ENCODE measurements around the gene BZW1. TPM values are rescaled to one million over a fixed set of nuclear protein-coding genes. Genes with fewer than 3 reads are reported as not detected.

Gene BZW1
- total and polyA plus RNA-seq, 7 experiments from 2014 or later, result 127 to 246 (median 162) TPM

DNA sequence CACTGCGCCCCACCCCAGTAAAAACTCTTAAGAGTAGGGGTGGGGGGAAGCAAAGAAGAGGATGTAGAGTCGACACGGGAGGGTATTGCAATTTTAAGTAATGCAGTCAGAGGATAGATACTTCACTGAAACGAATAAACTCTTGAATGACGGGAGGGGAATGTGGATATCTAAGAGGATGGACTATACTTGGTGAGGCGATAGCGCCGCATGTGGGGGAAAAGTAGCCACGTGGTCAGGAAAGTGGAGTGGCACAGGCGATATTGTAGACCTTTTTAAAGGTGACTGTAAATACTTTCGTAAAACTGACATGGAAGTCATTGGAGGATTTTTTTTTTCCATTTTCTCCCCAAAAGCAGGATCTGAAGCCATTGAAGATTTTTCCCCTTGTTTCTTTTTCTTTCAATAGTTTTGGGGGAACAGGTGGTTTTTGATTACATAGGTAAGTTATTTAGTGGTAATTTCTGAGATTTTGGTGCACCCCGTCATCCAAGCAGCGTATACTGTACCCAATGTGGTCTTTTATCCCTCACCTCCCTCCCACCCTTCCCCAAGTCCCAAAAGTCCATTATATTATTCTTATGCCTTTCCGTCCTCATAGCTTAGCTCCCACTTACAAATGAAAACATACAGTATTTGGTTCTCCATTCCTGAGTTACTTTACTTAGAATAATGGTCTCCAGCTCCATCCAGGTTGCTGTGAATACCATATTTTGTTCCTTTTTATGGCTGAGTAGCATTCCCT lies 39.0 kb downstream of the BZW1 start:
- intact Hi-C loops (cut with micrococcal nuclease), result no loop called here
- POLR2A ChIA-PET, result interaction anchor here (0.6 to 3.6 kb wide), 7 partner anchors 8 to 471 kb away, joined by 3 to 25 read pairs (median 5); partner anchors contain the start of genes BZW1 and CLK1
- Histone ChIP-seq H3K27me3 (ENCODE audit: control insufficient read depth in 2 of 2, insufficient read depth in 2 of 2, low read length in 2 of 2) (no peaks in the 10 kb centered on the region), H3K4me1 (ENCODE audit: control insufficient read depth in 2 of 2, insufficient read depth in 2 of 2, low read length in 2 of 2) (no peaks in the 10 kb centered on the region), H3K4me3 (ENCODE audit: low read length) (no peak overlapping the region), H3K36me3 (ENCODE audit: control insufficient read depth in 2 of 3, insufficient read depth in 3 of 3, low read length in 3 of 3) (peaks cover 24 to 54% (median 30%) of the 10 kb centered on the region in 3 experiments), H3K27ac (ENCODE audit: low read depth, low read length) (no peak overlapping the region), H3K9me3 (ENCODE audit: control insufficient read depth in 2 of 3, low read length in 3 of 3) (no peaks in the 10 kb centered on the region)
- Mint-ChIP-seq H3K9me3 (peaks cover 0 to 2% (median 0%) of the 10 kb centered on the region in 11 donors), H3K4me3 (peak overlapping the region in 2 of 10 donors; percentile 7 to 38), H3K27ac (peak overlapping the region in 6 of 9 donors; percentile 34 to 88 (median 64)), H3K36me3 (peaks cover 8 to 41% (median 39%) of the 10 kb centered on the region in 5 donors), H3K27me3 (no peaks in the 10 kb centered on the region), H3K4me1 (peaks cover 3 to 24% (median 6%) of the 10 kb centered on the region in 7 donors)
- no peak for DNase-seq
- CTCF ChIA-PET, result no interaction called here
- peak; percentile 12 for ATAC-seq

DNA sequence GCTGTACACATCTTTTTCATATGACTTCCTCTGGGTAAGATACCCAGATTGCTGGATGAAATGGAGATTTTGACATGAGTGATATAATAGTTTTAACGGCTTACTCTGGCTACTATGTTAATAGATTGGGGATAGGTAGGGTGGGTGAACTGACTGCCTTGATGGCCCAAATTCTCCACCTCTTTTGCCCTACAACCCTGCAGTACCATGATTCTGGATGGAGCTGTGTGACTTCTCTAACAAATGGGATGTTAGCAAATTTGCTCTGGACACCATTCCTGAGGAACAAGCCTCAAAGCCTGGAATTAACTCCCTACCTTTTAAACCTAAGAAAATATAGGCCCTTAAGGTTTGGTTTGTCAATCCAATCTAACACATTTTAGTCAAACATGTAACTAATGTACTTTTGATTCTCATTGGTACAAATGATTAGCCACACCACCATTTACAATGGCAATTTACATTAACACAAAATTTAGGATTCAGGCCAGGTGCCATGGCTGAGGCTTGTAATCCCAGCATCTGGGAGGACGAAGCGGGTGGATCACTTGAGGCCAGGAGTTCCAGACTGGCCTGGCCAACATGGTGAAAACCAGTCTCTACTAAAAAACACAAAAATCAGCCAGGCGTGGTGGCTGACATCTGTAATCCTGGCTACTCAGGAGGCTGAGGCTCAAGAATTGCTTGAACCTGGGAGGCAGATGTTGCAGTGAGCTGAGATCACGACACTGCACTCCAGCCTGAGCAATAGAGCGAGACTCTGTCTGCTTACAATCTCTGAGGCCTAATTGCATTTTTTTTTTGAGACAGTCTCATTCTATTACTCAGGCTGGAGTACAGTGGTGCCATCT lies 39.9 kb downstream of the BZW1 start:
- DNase-seq (no peak), ATAC-seq (peak; percentile 17)
- Mint-ChIP-seq H3K27me3 (no peaks in the 10 kb centered on the region), H3K36me3 (peaks cover 8 to 44% (median 43%) of the 10 kb centered on the region in 5 donors), H3K4me3 (peak overlapping the region in 3 of 10 donors; percentile 7 to 48 (median 23)), H3K9me3 (peaks cover 0 to 2% (median 0%) of the 10 kb centered on the region in 11 donors), H3K27ac (peak overlapping the region in 5 of 9 donors; percentile 34 to 88 (median 68)), H3K4me1 (peaks cover 3 to 29% (median 11%) of the 10 kb centered on the region in 7 donors)
- no peaks in the 10 kb centered on the region for H3K9me3 ChIP-seq (ENCODE audit: control insufficient read depth in 2 of 3, low read length in 3 of 3)
- ChIA-PET POLR2A (interaction anchor here (0.6 to 5.7 kb wide), 4 partner anchors 10 to 472 kb away, joined by 3 to 37 read pairs (median 4); partner anchors contain the start of gene CLK1), CTCF (no interaction called here)
- no peak overlapping the region for H3K4me3 ChIP-seq (ENCODE audit: low read length)
- intact Hi-C loops (cut with micrococcal nuclease), result no loop called here
- H3K27ac ChIP-seq (ENCODE audit: low read depth, low read length), result no peak overlapping the region
- H3K27me3 ChIP-seq (ENCODE audit: control insufficient read depth in 2 of 2, insufficient read depth in 2 of 2, low read length in 2 of 2), result no peaks in the 10 kb centered on the region
- peaks cover 29 to 63% (median 32%) of the 10 kb centered on the region in 3 experiments for H3K36me3 ChIP-seq (ENCODE audit: control insufficient read depth in 2 of 3, insufficient read depth in 3 of 3, low read length in 3 of 3)
- peaks cover 0 to 4% of the 10 kb centered on the region in 2 donors for H3K4me1 ChIP-seq (ENCODE audit: control insufficient read depth in 2 of 2, insufficient read depth in 2 of 2, low read length in 2 of 2)

DNA sequence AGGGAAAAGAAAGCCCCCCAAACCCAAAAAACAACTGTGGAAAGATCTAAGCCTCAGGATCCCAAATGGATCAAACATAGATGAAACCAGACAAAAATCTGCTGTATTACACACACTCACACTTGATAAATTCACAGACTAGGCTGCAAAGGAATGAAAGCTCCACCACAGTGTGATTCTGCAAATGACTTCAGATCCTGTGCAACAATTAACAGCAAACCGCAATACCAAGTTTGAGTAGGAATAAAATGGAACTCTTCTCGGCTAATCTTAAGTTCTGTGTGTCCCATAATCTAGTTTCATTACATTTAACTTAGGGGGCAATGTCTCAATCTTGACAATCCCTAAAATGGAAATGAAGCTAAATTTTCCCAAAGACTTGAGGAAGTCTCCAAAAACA lies 40.9 kb downstream of the BZW1 start:
- no peak overlapping the region for H3K4me3 Mint-ChIP-seq
- intact Hi-C loops (cut with micrococcal nuclease), result loop anchor here in 1 of 2 donors (1.0 kb wide), 1 partner anchor 9 kb away; no protein-coding TSS in a partner anchor

DNA sequence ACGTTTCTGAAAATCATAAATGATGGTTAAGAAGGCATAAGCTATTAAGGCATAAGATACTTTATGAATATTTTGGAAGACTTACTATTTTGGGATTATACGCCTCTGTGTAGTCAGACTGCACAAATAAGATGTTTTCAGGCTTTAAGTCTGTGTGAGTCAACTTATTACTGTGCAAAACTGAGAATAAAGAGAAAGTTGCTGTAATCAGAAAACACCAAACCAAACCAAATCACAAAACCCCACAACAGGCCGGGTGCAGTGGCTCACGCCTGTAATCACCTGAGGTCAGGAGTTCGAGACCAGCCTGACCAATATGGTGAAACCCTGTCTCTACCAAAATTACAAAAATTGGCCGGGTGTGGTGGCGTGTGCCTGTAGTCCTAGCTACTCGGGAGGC lies 45.1 kb downstream of the BZW1 start:
- CTCF ChIA-PET, result no interaction called here
- Mint-ChIP-seq H3K9me3 (peaks cover 0 to 8% (median 0%) of the 10 kb centered on the region in 11 donors), H3K27ac (peak overlapping the region in 8 of 9 donors; percentile 39 to 85 (median 68)), H3K4me3 (peak overlapping the region in 4 of 10 donors; percentile 14 to 95 (median 58)), H3K4me1 (peaks cover 26 to 68% (median 54%) of the 10 kb centered on the region in 7 donors), H3K27me3 (no peaks in the 10 kb centered on the region), H3K36me3 (peaks cover 29 to 72% (median 69%) of the 10 kb centered on the region in 5 donors)
- Histone ChIP-seq H3K27ac (ENCODE audit: low read depth, low read length) (no peak overlapping the region), H3K9me3 (ENCODE audit: control insufficient read depth in 2 of 3, low read length in 3 of 3) (no peaks in the 10 kb centered on the region), H3K4me1 (ENCODE audit: control insufficient read depth in 2 of 2, insufficient read depth in 2 of 2, low read length in 2 of 2) (peaks cover 25 to 35% of the 10 kb centered on the region in 2 donors), H3K27me3 (ENCODE audit: control insufficient read depth in 2 of 2, insufficient read depth in 2 of 2, low read length in 2 of 2) (no peaks in the 10 kb centered on the region), H3K36me3 (ENCODE audit: control insufficient read depth in 2 of 3, insufficient read depth in 3 of 3, low read length in 3 of 3) (peaks cover 54 to 91% (median 73%) of the 10 kb centered on the region in 3 experiments), H3K4me3 (ENCODE audit: low read length) (no peak overlapping the region)
- intact Hi-C loops (cut with micrococcal nuclease), result no loop called here
- no peak for ATAC-seq
- DNase-seq, result no peak
- POLR2A ChIA-PET, result interaction anchor here (0.7 to 5.7 kb wide), 5 partner anchors 7 to 144 kb away, joined by 3 to 37 read pairs (median 4); partner anchors contain the start of gene CLK1

More for the DNA sequence above, 40.9 kb downstream of the BZW1 start:
- DNase-seq, result no peak
- Mint-ChIP-seq H3K4me1 (peaks cover 2 to 37% (median 20%) of the 10 kb centered on the region in 7 donors), H3K27me3 (no peaks in the 10 kb centered on the region), H3K9me3 (peaks cover 0 to 2% (median 0%) of the 10 kb centered on the region in 11 donors), H3K27ac (peak overlapping the region in 6 of 9 donors; percentile 29 to 88 (median 56)), H3K36me3 (peaks cover 11 to 54% (median 49%) of the 10 kb centered on the region in 5 donors)
- ChIA-PET CTCF (no interaction called here), POLR2A (interaction anchor here (0.7 to 5.7 kb wide), 5 partner anchors 12 to 140 kb away, joined by 3 to 37 read pairs (median 4); partner anchors contain the start of genes CLK1, NIF3L1 and PPIL3)
- no peak overlapping the region for H3K4me3 ChIP-seq (ENCODE audit: low read length)
- ATAC-seq, result no peak
- no peak overlapping the region for H3K27ac ChIP-seq (ENCODE audit: low read depth, low read length)
- peaks cover 0 to 5% of the 10 kb centered on the region in 2 donors for H3K4me1 ChIP-seq (ENCODE audit: control insufficient read depth in 2 of 2, insufficient read depth in 2 of 2, low read length in 2 of 2)
- H3K36me3 ChIP-seq (ENCODE audit: control insufficient read depth in 2 of 3, insufficient read depth in 3 of 3, low read length in 3 of 3), result peaks cover 39 to 73% (median 42%) of the 10 kb centered on the region in 3 experiments
- H3K27me3 ChIP-seq (ENCODE audit: control insufficient read depth in 2 of 2, insufficient read depth in 2 of 2, low read length in 2 of 2), result no peaks in the 10 kb centered on the region
- no peaks in the 10 kb centered on the region for H3K9me3 ChIP-seq (ENCODE audit: control insufficient read depth in 2 of 3, low read length in 3 of 3)

DNA sequence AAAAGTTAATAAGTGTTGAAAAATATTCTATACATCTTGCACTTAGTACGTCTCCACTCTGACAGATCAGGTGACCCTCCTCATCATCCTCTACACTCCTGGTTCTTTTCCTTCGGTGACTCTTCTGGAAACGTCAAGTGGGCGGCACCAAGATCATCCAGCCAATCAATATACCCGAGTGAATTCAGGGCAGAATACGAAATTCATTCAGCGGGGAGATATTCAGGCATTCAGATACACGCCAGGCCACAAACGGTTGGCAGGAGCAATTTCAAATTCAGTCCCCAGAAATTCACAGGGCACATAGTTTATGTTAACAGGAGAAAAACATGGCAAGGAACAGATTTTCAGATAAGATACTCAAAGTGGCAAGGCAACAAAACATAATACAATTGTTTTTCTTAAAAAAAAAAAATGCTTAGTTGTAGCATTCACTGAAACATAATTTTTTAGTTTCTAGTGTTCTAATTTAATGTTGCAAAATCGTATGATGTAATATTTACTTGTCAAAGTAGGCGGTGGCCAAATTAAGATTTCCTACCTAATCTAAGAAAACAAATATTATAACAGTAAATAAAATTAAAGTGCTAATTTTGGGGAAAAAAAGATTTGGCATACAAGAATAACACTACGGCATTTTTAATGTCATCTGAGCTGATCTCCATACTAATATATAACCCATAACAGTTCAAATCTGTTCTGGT lies 48.5 kb downstream of the BZW1 start:
- H3K4me3 ChIP-seq (ENCODE audit: low read length), result peak overlapping the region; percentile 8
- H3K9me3 ChIP-seq (ENCODE audit: control insufficient read depth in 2 of 3, low read length in 3 of 3), result no peaks in the 10 kb centered on the region
- peaks cover 29 to 41% of the 10 kb centered on the region in 2 donors for H3K4me1 ChIP-seq (ENCODE audit: control insufficient read depth in 2 of 2, insufficient read depth in 2 of 2, low read length in 2 of 2)
- peak overlapping the region; percentile 57 to 87 (median 84) for H3K27ac Mint-ChIP-seq
- POLR2A ChIA-PET, result interaction anchor here (1.1 to 4.7 kb wide), 4 partner anchors 12 to 49 kb away, joined by 5 to 22 read pairs (median 11); partner anchors contain the start of genes BZW1, NIF3L1 and PPIL3
- DNase-seq (peak in 2 of 9 donors; percentile 5 to 50), ATAC-seq (no peak)
- peaks cover 36 to 73% (median 67%) of the 10 kb centered on the region in 7 donors for H3K4me1 Mint-ChIP-seq
- H3K36me3 ChIP-seq (ENCODE audit: control insufficient read depth in 2 of 3, insufficient read depth in 3 of 3, low read length in 3 of 3), result peaks cover 32 to 77% (median 49%) of the 10 kb centered on the region in 3 experiments
- intact Hi-C loops (cut with micrococcal nuclease), result loop anchor here (5.0 to 10.0 kb wide), 4 partner anchors 285 to 905 kb away; partner anchors contain the start of genes MAIP1 (in 1 of the 2), TMEM237 (in 1 of the 2) and TYW5 (in 1 of the 2)
- peaks cover 0 to 13% (median 0%) of the 10 kb centered on the region in 11 donors for H3K9me3 Mint-ChIP-seq
- CTCF ChIA-PET, result interaction anchor here (1.0 kb wide), 1 partner anchor 17 kb away, joined by 4 read pairs; no protein-coding TSS in a partner anchor
- no peaks in the 10 kb centered on the region for H3K27me3 ChIP-seq (ENCODE audit: control insufficient read depth in 2 of 2, insufficient read depth in 2 of 2, low read length in 2 of 2)
- peaks cover 39 to 67% (median 58%) of the 10 kb centered on the region in 5 donors for H3K36me3 Mint-ChIP-seq
- H3K27me3 Mint-ChIP-seq, result peaks cover 0 to 2% (median 0%) of the 10 kb centered on the region in 5 donors
- peak overlapping the region; percentile 84 to 98 (median 94) for H3K4me3 Mint-ChIP-seq
- peak overlapping the region; percentile 98 for H3K27ac ChIP-seq (ENCODE audit: low read depth, low read length)
